ENCODE results near the gene AACS.

GRCh38 chr12:125053821-125054220 lies 11.4 kb upstream of the AACS start:
- TF ChIP-seq CTCF (IDR thresholded peaks at IDR 0.05) (no peak), POLR2A (IDR thresholded peaks at IDR 0.05) (no peak)
